ENCODE data around the gene PKD1.

The PKD1 gene

GRCh38 chr16:2074071-2074470, 61.6 kb downstream of the PKD1 start:
- DNase-seq (ENCODE audit: low spot score), result no peak

- DNase-seq (ENCODE audit: low spot score), result no peak
These were observed 62.8 kb downstream of the PKD1 start for GRCh38 chr16:2072926-2073325.

- DNase-seq (ENCODE audit: low spot score), result no peak
These were observed 64.1 kb downstream of the PKD1 start for GRCh38 chr16:2071454-2072202.

- no peak for DNase-seq (ENCODE audit: low spot score)
These were observed 64.9 kb downstream of the PKD1 start for GRCh38 chr16:2070576-2071453.

- no peak for DNase-seq (ENCODE audit: low spot score)
These were observed 69.6 kb downstream of the PKD1 start for GRCh38 chr16:2066139-2066538.

GRCh38 chr16:2064368-2064945, 71.2 kb downstream of the PKD1 start:
- no peak for DNase-seq (ENCODE audit: low spot score)

- no peak for DNase-seq (ENCODE audit: low spot score)
These were observed 71.8 kb downstream of the PKD1 start for GRCh38 chr16:2063861-2064260.

GRCh38 chr16:2062801-2063200, 72.9 kb downstream of the PKD1 start:
- DNase-seq (ENCODE audit: low spot score), result no peak

- DNase-seq (ENCODE audit: low spot score), result no peak
These were observed 74.2 kb downstream of the PKD1 start for GRCh38 chr16:2061526-2061925.

- DNase-seq (ENCODE audit: low spot score), result no peak
These were observed 74.7 kb downstream of the PKD1 start for GRCh38 chr16:2061023-2061422.

GRCh38 chr16:2060346-2060745, 75.4 kb downstream of the PKD1 start:
- no peak for DNase-seq (ENCODE audit: low spot score)

GRCh38 chr16:2058872-2059271, 76.8 kb downstream of the PKD1 start:
- DNase-seq (ENCODE audit: low spot score), result no peak

- DNase-seq (ENCODE audit: low spot score), result no peak
These were observed 77.3 kb downstream of the PKD1 start for GRCh38 chr16:2058420-2058819.

- DNase-seq (ENCODE audit: low spot score), result no peak
These were observed 78.3 kb downstream of the PKD1 start for GRCh38 chr16:2057438-2057837.

GRCh38 chr16:2056681-2057407, 78.9 kb downstream of the PKD1 start:
- DNase-seq (ENCODE audit: low spot score), result no peak

GRCh38 chr16:2056077-2056476, 79.6 kb downstream of the PKD1 start:
- DNase-seq (ENCODE audit: low spot score), result no peak

GRCh38 chr16:2054543-2055245, 81.0 kb downstream of the PKD1 start:
- DNase-seq (ENCODE audit: low spot score), result no peak

GRCh38 chr16:2053897-2054296, 81.8 kb downstream of the PKD1 start:
- DNase-seq (ENCODE audit: low spot score), result no peak

GRCh38 chr16:2053211-2053610, 82.5 kb downstream of the PKD1 start:
- DNase-seq (ENCODE audit: low spot score), result no peak

GRCh38 chr16:2048116-2048543, 87.6 kb downstream of the PKD1 start:
- no peak for DNase-seq (ENCODE audit: low spot score)

- DNase-seq (ENCODE audit: low spot score), result peak; percentile 92
These were observed 88.2 kb downstream of the PKD1 start, which contains the start of the genes NTHL1 and TSC2 for GRCh38 chr16:2047330-2048115. Gene NTHL1 (minus strand): TSS chr16:2047834. CDS start chr16:2047823, 11 bp downstream. Gene TSC2 (plus strand): TSS chr16:2047985. CDS start chr16:2048616, 631 bp downstream.

Data from germinal center (tissue), 1 donor.